Endodermal cell (in vitro differentiated cells): ENCODE measurements around the gene CTBP1. TPM values are rescaled to one million over a fixed set of nuclear protein-coding genes. Genes with fewer than 3 reads are reported as not detected.

Experiments used
- DNase-seq: peaks from one replicate; pipeline ENCODE4 v3.0.0-alpha.2; 2017
- H3K27ac ChIP-seq: 2 replicates; pipeline ENCODE4 v1.5.1; 2013; ENCODE audit warnings: mild to moderate bottlenecking, low read depth, low read length, moderate library complexity
- H3K27me3 ChIP-seq: 2 replicates; pipeline ENCODE4 v1.6.1; 2013; ENCODE audit warnings: mild to moderate bottlenecking, low read length, moderate library complexity; ENCODE audit not compliant: insufficient read depth, control insufficient read depth, poor library complexity, severe bottlenecking
- H3K36me3 ChIP-seq: 2 replicates; pipeline ENCODE4 v1.7.0; 2013; ENCODE audit warnings: mild to moderate bottlenecking, low read length, moderate library complexity; ENCODE audit not compliant: control insufficient read depth, insufficient read depth
- H3K4me1 ChIP-seq: one replicate; pipeline ENCODE4 v1.7.0; 2013; ENCODE audit warnings: low read length; ENCODE audit not compliant: control insufficient read depth, insufficient read depth
- H3K4me3 ChIP-seq: 2 replicates; pipeline ENCODE4 v1.5.1; 2013; ENCODE audit warnings: mild to moderate bottlenecking, low read length, moderate library complexity
- H3K9ac ChIP-seq: 2 replicates; pipeline ENCODE4 v1.6.1; 2013; ENCODE audit warnings: mild to moderate bottlenecking, low read length, moderate library complexity; ENCODE audit not compliant: poor library complexity, severe bottlenecking; ENCODE audit errors: extremely low read depth
- H3K9me3 ChIP-seq: 2 replicates; pipeline ENCODE4 v1.6.1; 2013; ENCODE audit warnings: mild to moderate bottlenecking, low read length, moderate library complexity; ENCODE audit not compliant: control insufficient read depth
- H3K27ac Mint-ChIP-seq: 2 replicates; pipeline ENCODE4 v1.8.0; 2020; ENCODE audit warnings: mixed read lengths
- H3K27me3 Mint-ChIP-seq: 2 replicates; pipeline ENCODE4 v1.8.0; 2021; ENCODE audit warnings: mild to moderate bottlenecking, mixed read lengths; ENCODE audit not compliant: insufficient read depth
- H3K36me3 Mint-ChIP-seq: 2 replicates; pipeline ENCODE4 v1.8.0; 2020; ENCODE audit warnings: low read depth, mixed read lengths
- H3K4me1 Mint-ChIP-seq: 2 replicates; pipeline ENCODE4 v1.8.0; 2020; ENCODE audit warnings: mixed read lengths
- H3K4me3 Mint-ChIP-seq: 2 replicates; pipeline ENCODE4 v1.8.0; 2020; ENCODE audit warnings: mild to moderate bottlenecking, moderate library complexity, mixed read lengths
- H3K9me3 Mint-ChIP-seq: 2 replicates; pipeline ENCODE4 v1.8.0; 2020; ENCODE audit warnings: mild to moderate bottlenecking, mixed read lengths
- WGBS, 2 experiments: methylation state at CpG; one replicate each; pipeline versions ENCODE4 v1.1.5 to v1.1.7; 2013; ENCODE audit warnings: missing lambda C conversion rate in 2 of 2, mixed read lengths in 1 of 2; ENCODE audit not compliant: insufficient coverage in 1 of 2, insufficient read length in 1 of 2; 5-methylcytosine and 5-hydroxymethylcytosine counted together
- total RNA-seq, 2 donors: library from RNA; stranded (reverse); fragmentation: NEBNext Ultra II Directional in 1 of 2; extraction: Animal tissue kit (Norgen Biotek cat#: 25700) in 1 of 2; gene quantifications; 2 replicates in 1 of 2; 3 replicates in 1 of 2; pipeline ENCODE4 v1.2.1, GENCODE V29; 2021
- TF ChIP-seq, protein P1 (sequence below): fragments of 200-600 bp; sonication (generic); conservative IDR thresholded peaks from 2 replicates; pipeline ENCODE4 v1.5.0; 2021; ENCODE audit warnings: antibody characterized with exemption, mild to moderate bottlenecking

CTBP1 gene
- total RNA-seq, 2 donors from 2014 or later = 181 to 189 TPM

- no peak overlapping the region for H3K4me3 Mint-ChIP-seq
- H3K27ac Mint-ChIP-seq = no peak overlapping the region
- Histone ChIP-seq H3K4me3 (no peak overlapping the region), H3K27me3 (no peaks in the 10 kb centered on the region), H3K36me3 (no peaks in the 10 kb centered on the region), H3K4me1 (no peaks in the 10 kb centered on the region), H3K9ac (no peak overlapping the region), H3K9me3 (no peaks in the 10 kb centered on the region), H3K27ac (no peak overlapping the region)
- peaks cover 1% of the 10 kb centered on the region for H3K9me3 Mint-ChIP-seq
- no peaks in the 10 kb centered on the region for H3K4me1 Mint-ChIP-seq
- DNase-seq = peak; percentile 35
- H3K36me3 Mint-ChIP-seq = no peaks in the 10 kb centered on the region
- H3K27me3 Mint-ChIP-seq = peaks cover 5% of the 10 kb centered on the region
- TF ChIP-seq, protein P1, sequence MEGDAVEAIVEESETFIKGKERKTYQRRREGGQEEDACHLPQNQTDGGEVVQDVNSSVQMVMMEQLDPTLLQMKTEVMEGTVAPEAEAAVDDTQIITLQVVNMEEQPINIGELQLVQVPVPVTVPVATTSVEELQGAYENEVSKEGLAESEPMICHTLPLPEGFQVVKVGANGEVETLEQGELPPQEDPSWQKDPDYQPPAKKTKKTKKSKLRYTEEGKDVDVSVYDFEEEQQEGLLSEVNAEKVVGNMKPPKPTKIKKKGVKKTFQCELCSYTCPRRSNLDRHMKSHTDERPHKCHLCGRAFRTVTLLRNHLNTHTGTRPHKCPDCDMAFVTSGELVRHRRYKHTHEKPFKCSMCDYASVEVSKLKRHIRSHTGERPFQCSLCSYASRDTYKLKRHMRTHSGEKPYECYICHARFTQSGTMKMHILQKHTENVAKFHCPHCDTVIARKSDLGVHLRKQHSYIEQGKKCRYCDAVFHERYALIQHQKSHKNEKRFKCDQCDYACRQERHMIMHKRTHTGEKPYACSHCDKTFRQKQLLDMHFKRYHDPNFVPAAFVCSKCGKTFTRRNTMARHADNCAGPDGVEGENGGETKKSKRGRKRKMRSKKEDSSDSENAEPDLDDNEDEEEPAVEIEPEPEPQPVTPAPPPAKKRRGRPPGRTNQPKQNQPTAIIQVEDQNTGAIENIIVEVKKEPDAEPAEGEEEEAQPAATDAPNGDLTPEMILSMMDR = no peak
- 84 to 89% methylated on average over 7 to 13 of the region's 13 CpGs for WGBS, 2 experiments
These were observed 56.3 kb downstream of the CTBP1 start for GRCh38 chr4:1192493-1193205.

GRCh38 chr4:1192091-1192492 is 56.8 kb downstream of the CTBP1 start:
- Mint-ChIP-seq H3K9me3 (peaks cover 1% of the 10 kb centered on the region), H3K4me1 (no peaks in the 10 kb centered on the region), H3K27me3 (peaks cover 7% of the 10 kb centered on the region), H3K27ac (no peak overlapping the region), H3K36me3 (no peaks in the 10 kb centered on the region), H3K4me3 (no peak overlapping the region)
- Histone ChIP-seq H3K4me3 (no peak overlapping the region), H3K4me1 (no peaks in the 10 kb centered on the region), H3K27me3 (no peaks in the 10 kb centered on the region), H3K9ac (no peak overlapping the region), H3K36me3 (no peaks in the 10 kb centered on the region), H3K27ac (no peak overlapping the region), H3K9me3 (no peaks in the 10 kb centered on the region)
- 92 to 100% methylated on average over 2 to 4 of the region's 4 CpGs for WGBS, 2 experiments
- TF ChIP-seq, protein P1 = no peak
- DNase-seq = no peak

GRCh38 chr4:1191621-1192020 is 57.3 kb downstream of the CTBP1 start:
- Histone ChIP-seq H3K4me1 (no peaks in the 10 kb centered on the region), H3K4me3 (no peak overlapping the region), H3K27me3 (no peaks in the 10 kb centered on the region), H3K36me3 (no peaks in the 10 kb centered on the region), H3K9ac (no peak overlapping the region), H3K27ac (no peak overlapping the region), H3K9me3 (no peaks in the 10 kb centered on the region)
- no peak overlapping the region for H3K4me3 Mint-ChIP-seq
- no peak overlapping the region for H3K27ac Mint-ChIP-seq
- peak; percentile 33 for DNase-seq
- TF ChIP-seq, protein P1 = no peak
- no peaks in the 10 kb centered on the region for H3K4me1 Mint-ChIP-seq
- no peaks in the 10 kb centered on the region for H3K36me3 Mint-ChIP-seq
- WGBS, 2 experiments = 85 to 100% methylated on average over 2 to 5 of the region's 5 CpGs
- peaks cover 8% of the 10 kb centered on the region for H3K27me3 Mint-ChIP-seq
- peaks cover 1% of the 10 kb centered on the region for H3K9me3 Mint-ChIP-seq
